ENCODE results near the gene SCD5.

DNA sequence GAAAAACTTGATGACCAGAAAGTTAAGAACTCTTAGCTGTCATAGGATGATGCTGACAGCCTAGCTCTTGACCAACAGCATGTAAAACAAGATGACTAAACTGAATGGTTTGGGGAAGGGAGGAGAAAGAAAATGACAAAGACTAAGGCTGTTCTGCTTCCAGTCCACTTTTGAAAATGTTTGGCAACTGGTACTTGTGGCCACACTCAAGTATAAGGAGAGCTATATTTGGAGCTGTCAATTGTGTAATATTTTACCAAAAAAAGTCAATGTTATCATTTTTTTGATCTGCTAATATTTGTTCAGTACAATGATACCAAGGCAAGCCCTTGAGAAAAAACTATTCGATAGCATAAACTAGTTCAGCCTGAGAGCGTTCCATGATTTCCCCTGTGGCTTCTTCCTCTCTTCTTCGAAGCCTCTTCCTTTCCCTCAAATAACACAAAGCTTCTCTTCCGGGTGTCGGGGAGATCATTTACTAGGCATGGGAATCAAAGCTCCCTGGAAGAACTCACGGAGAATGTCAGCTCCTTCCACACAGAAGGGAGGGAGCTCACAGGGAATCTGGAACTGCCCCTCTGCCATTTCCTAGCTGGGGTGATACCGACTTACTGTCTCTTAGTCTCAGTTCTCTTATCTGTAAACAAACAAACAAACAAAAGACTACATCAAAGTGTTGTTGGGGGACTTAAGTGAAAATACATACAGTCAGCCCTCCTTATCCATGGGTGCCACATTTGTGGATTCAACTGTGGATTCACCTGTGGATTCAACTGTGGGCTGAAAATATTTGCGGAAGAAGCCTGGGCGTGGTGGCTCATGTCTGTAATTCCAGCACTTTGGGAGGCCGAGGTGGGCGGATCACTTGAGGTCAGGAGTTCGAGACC lies 82.6 kb downstream of the SCD5 start:
- TF ChIP-seq, protein P1, sequence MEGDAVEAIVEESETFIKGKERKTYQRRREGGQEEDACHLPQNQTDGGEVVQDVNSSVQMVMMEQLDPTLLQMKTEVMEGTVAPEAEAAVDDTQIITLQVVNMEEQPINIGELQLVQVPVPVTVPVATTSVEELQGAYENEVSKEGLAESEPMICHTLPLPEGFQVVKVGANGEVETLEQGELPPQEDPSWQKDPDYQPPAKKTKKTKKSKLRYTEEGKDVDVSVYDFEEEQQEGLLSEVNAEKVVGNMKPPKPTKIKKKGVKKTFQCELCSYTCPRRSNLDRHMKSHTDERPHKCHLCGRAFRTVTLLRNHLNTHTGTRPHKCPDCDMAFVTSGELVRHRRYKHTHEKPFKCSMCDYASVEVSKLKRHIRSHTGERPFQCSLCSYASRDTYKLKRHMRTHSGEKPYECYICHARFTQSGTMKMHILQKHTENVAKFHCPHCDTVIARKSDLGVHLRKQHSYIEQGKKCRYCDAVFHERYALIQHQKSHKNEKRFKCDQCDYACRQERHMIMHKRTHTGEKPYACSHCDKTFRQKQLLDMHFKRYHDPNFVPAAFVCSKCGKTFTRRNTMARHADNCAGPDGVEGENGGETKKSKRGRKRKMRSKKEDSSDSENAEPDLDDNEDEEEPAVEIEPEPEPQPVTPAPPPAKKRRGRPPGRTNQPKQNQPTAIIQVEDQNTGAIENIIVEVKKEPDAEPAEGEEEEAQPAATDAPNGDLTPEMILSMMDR (conservative IDR thresholded peaks at IDR 0.05; ENCODE audit: low read depth in 2 of 2): no peak
- TF ChIP-seq POLR2AphosphoS5 (IDR thresholded peaks at IDR 0.05; ENCODE audit: low read depth) (no peak), EZH2phosphoT487 (IDR thresholded peaks at IDR 0.05; ENCODE audit: unreplicated experiment) (no peak), ZNF331 (CRISPR knock-in tag; IDR thresholded peaks at IDR 0.05; ENCODE audit: low read depth) (no peak), CREB1 (CRISPR knock-in tag; IDR thresholded peaks at IDR 0.05; ENCODE audit: low read depth) (no peak), EZH2 (IDR thresholded peaks at IDR 0.05; ENCODE audit: low read depth, unreplicated experiment) (no peak), ZNF114 (CRISPR knock-in tag; IDR thresholded peaks at IDR 0.05) (no peak), JUNB (IDR thresholded peaks at IDR 0.05; ENCODE audit: unreplicated experiment) (no peak)
- TF ChIP-seq, protein P2, sequence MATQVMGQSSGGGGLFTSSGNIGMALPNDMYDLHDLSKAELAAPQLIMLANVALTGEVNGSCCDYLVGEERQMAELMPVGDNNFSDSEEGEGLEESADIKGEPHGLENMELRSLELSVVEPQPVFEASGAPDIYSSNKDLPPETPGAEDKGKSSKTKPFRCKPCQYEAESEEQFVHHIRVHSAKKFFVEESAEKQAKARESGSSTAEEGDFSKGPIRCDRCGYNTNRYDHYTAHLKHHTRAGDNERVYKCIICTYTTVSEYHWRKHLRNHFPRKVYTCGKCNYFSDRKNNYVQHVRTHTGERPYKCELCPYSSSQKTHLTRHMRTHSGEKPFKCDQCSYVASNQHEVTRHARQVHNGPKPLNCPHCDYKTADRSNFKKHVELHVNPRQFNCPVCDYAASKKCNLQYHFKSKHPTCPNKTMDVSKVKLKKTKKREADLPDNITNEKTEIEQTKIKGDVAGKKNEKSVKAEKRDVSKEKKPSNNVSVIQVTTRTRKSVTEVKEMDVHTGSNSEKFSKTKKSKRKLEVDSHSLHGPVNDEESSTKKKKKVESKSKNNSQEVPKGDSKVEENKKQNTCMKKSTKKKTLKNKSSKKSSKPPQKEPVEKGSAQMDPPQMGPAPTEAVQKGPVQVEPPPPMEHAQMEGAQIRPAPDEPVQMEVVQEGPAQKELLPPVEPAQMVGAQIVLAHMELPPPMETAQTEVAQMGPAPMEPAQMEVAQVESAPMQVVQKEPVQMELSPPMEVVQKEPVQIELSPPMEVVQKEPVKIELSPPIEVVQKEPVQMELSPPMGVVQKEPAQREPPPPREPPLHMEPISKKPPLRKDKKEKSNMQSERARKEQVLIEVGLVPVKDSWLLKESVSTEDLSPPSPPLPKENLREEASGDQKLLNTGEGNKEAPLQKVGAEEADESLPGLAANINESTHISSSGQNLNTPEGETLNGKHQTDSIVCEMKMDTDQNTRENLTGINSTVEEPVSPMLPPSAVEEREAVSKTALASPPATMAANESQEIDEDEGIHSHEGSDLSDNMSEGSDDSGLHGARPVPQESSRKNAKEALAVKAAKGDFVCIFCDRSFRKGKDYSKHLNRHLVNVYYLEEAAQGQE (IDR thresholded peaks at IDR 0.05; ENCODE audit: unreplicated experiment): no peak
- TF ChIP-seq, protein P3, sequence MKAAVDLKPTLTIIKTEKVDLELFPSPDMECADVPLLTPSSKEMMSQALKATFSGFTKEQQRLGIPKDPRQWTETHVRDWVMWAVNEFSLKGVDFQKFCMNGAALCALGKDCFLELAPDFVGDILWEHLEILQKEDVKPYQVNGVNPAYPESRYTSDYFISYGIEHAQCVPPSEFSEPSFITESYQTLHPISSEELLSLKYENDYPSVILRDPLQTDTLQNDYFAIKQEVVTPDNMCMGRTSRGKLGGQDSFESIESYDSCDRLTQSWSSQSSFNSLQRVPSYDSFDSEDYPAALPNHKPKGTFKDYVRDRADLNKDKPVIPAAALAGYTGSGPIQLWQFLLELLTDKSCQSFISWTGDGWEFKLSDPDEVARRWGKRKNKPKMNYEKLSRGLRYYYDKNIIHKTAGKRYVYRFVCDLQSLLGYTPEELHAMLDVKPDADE (IDR thresholded peaks at IDR 0.05): no peak

All from GM23338 (cell line).